Spleen (tissue), 11 donors: ENCODE results near the gene SH3BP4. TPM values are rescaled to one million over a fixed set of nuclear protein-coding genes. Genes with fewer than 3 reads are reported as not detected.
"Not testable (repeated sequence)": the region's sequence is repeated elsewhere in the genome, so short reads cannot be mapped to it uniquely, and the experiment has no call there.

ENCODE experiments used
- DNase-seq: peaks from one replicate; pipeline ENCODE4 v3.0.0-alpha.2; 2020
- H3K27ac ChIP-seq, 8 donors: fragments of 200-600 bp; sonication (generic) in 7 of 8; 1 replicate in 4 of 8; 2 replicates in 4 of 8; pipeline versions ENCODE4 v1.5.0 to v1.8.0; 2016 to 2021; ENCODE audit warnings: inconsistent platforms in 4 of 8, mild to moderate bottlenecking in 4 of 8, moderate library complexity in 1 of 8
- H3K27me3 ChIP-seq, 7 donors: fragments of 200-600 bp; sonication (generic) in 6 of 7; replicated peaks in 1 of 7; 1 replicate in 4 of 7; 2 replicates in 3 of 7; pipeline versions ENCODE4 v1.5.0 to v1.8.0; 2016 to 2021; ENCODE audit warnings: inconsistent platforms in 3 of 7, mild to moderate bottlenecking in 1 of 7
- H3K36me3 ChIP-seq, 6 donors: fragments of 200-600 bp; sonication (generic) in 5 of 6; 1 replicate in 4 of 6; 2 replicates in 2 of 6; pipeline versions ENCODE4 v1.5.0 to v1.8.0; 2016 to 2021; ENCODE audit warnings: inconsistent platforms in 2 of 6
- H3K4me1 ChIP-seq, 6 donors: fragments of 200-600 bp; sonication (generic) in 5 of 6; 1 replicate in 3 of 6; 2 replicates in 3 of 6; pipeline versions ENCODE4 v1.5.0 to v1.8.0; 2016 to 2021; ENCODE audit warnings: inconsistent platforms in 3 of 6
- H3K4me3 ChIP-seq, 8 donors: fragments of 200-600 bp; sonication (generic) in 7 of 8; 1 replicate in 4 of 8; 2 replicates in 4 of 8; pipeline versions ENCODE4 v1.5.0 to v1.8.0; 2016 to 2021; ENCODE audit warnings: inconsistent platforms in 4 of 8, mild to moderate bottlenecking in 4 of 8, moderate library complexity in 2 of 8
- H3K9me3 ChIP-seq, 8 donors: fragments of 200-600 bp; sonication (generic) in 7 of 8; 1 replicate in 4 of 8; 2 replicates in 4 of 8; pipeline versions ENCODE4 v1.5.0 to v1.8.0; 2016 to 2021; ENCODE audit warnings: inconsistent platforms in 4 of 8
- POLR2A ChIP-seq, 3 donors: fragments of 450-650 bp; IDR thresholded peaks; one replicate each; pipeline ENCODE4 v1.5.1; 2017; ENCODE audit warnings: antibody characterized with exemption in 3 of 3, mild to moderate bottlenecking in 1 of 3
- POLR2AphosphoS5 ChIP-seq, 3 donors: sonication (generic); formaldehyde crosslinking; IDR thresholded peaks; one replicate each; pipeline ENCODE4 v1.5.1; 2017; ENCODE audit warnings: antibody characterized with exemption in 3 of 3
- WGBS, 5 donors: extraction: QIAGEN DNeasy Blood & Tissue Kit in 3 of 5; methylation state at CpG; one replicate each; pipeline versions ENCODE4 v1.1.5 to v1.1.7; 2013 to 2018; 5-methylcytosine and 5-hydroxymethylcytosine counted together
- intact Hi-C: fragments of 100-400 bp; cut with DNase I; formaldehyde crosslinking; loops from one replicate; pipeline ENCODE4 v1.15.0; 2023; ENCODE audit warnings: low total_unique reads
- polyA plus RNA-seq, 3 donors: library from polyadenylated mRNA; stranded (reverse); fragments of 200-250 nt; gene quantifications; one replicate each; pipeline ENCODE4 v1.2.1, GENCODE V29; 2013
- total RNA-seq, 7 donors: library from RNA; depleted of rRNA in 3 of 7; stranded (reverse); fragments of >200 nt in 3 of 7; fragmentation: NEBNext Ultra II Directional in 4 of 7; extraction: Animal tissue kit (Norgen Biotek cat#: 25700) in 4 of 7; gene quantifications; one replicate each; pipeline versions ENCODE4 v1.1.0 to v1.2.1, GENCODE V29; 2016 to 2021
- TF ChIP-seq, protein P1 (sequence below), 11 experiments: fragments of 200-600 bp in 7 of 11; fragments of 450-650 bp in 4 of 11; sonication (generic) in 4 of 11; IDR thresholded peaks in 8 of 11; conservative IDR thresholded peaks in 3 of 11; 1 replicate in 7 of 11; 2 replicates in 4 of 11; pipeline versions ENCODE4 v1.4.0 to v1.8.0; 2016 to 2021; ENCODE audit warnings: antibody characterized with exemption in 11 of 11, inconsistent platforms in 4 of 11, mild to moderate bottlenecking in 1 of 11
- donor health status: healthy with polysubstance abuse.
- donor health status: DM: no; HTN: no; CAD: no; lungs with moderate emphysema.
- donor health status: DM: no; HTN: no; CAD: no.
- donor health status: Bipolar disorder and iron deficiency.
- donor health status: healthy.
- donor health status: DM: no; HTN: no; CAD: no.
- donor health status: DM: yes; HTN: yes; CAD: no.

SH3BP4 gene
- total and polyA plus RNA-seq, 10 donors = 2.3 to 21.0 (median 12.4) TPM

DNA sequence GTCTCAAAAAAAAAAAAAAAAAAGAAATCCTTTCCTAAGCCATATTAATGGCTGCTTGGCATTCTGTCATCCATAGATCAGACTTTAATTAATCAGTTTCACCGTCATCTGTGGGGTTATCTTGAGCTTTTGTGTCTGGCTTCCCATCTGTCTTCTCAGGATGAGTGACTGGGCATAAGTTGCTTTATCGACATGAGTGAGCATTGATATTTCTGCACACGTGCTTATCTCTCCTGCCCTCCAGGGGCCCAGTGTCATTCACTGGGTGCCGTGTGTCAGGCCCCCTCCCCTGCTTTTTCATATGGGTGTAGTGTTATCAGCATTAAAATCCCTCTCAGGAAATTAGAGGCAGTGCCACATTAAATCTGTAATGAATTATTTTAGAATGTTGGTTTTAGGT is 65.6 kb downstream of the SH3BP4 start:
- DNase-seq = no peak
- TF ChIP-seq POLR2A (IDR thresholded peaks at IDR 0.05) = no peak
- TF ChIP-seq, protein P1, sequence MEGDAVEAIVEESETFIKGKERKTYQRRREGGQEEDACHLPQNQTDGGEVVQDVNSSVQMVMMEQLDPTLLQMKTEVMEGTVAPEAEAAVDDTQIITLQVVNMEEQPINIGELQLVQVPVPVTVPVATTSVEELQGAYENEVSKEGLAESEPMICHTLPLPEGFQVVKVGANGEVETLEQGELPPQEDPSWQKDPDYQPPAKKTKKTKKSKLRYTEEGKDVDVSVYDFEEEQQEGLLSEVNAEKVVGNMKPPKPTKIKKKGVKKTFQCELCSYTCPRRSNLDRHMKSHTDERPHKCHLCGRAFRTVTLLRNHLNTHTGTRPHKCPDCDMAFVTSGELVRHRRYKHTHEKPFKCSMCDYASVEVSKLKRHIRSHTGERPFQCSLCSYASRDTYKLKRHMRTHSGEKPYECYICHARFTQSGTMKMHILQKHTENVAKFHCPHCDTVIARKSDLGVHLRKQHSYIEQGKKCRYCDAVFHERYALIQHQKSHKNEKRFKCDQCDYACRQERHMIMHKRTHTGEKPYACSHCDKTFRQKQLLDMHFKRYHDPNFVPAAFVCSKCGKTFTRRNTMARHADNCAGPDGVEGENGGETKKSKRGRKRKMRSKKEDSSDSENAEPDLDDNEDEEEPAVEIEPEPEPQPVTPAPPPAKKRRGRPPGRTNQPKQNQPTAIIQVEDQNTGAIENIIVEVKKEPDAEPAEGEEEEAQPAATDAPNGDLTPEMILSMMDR (IDR thresholded peaks at IDR 0.05 in 8 of 11, conservative IDR thresholded peaks at IDR 0.05 in 3 of 11) = no peak
- no peak for TF ChIP-seq POLR2AphosphoS5 (IDR thresholded peaks at IDR 0.05)
- H3K4me1 ChIP-seq = no peaks in the 10 kb centered on the region
- no peak overlapping the region for H3K27ac ChIP-seq
- peaks cover 0 to 13% (median 10%) of the 10 kb centered on the region in 8 donors for H3K9me3 ChIP-seq
- intact Hi-C loops = no loop called here
- no peaks in the 10 kb centered on the region for H3K27me3 ChIP-seq
- 47 to 71% (median 50%) methylated on average over 4 of the region's 4 CpGs for WGBS, 5 donors
- H3K36me3 ChIP-seq = no peaks in the 10 kb centered on the region
- no peak overlapping the region for H3K4me3 ChIP-seq

DNA sequence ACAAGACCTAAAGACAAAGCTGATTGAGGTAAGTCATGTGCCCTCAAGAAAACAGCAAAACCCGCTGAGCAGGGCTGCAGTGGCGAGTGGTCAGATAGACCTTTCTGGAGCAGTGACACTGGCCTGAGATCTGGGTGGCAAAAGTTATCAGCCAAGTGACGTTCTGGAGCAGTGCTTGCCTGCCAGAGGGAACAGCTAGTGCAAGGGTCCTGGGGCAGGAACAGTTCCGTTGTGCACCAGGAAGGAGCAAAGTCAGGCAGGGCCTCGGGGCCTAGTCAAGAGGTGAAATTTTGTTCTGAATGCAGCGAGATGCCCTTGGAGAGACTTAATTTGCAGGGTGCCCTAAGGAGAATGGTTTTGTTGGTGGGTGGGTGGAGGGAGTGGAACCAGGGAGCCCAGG is 67.0 kb downstream of the SH3BP4 start:
- no peaks in the 10 kb centered on the region for H3K4me1 ChIP-seq
- no peak overlapping the region for H3K27ac ChIP-seq
- no peak overlapping the region for H3K4me3 ChIP-seq
- H3K27me3 ChIP-seq = no peaks in the 10 kb centered on the region
- TF ChIP-seq, protein P1 (IDR thresholded peaks at IDR 0.05 in 8 of 11, conservative IDR thresholded peaks at IDR 0.05 in 3 of 11) = no peak
- TF ChIP-seq POLR2A (IDR thresholded peaks at IDR 0.05) (no peak), POLR2AphosphoS5 (IDR thresholded peaks at IDR 0.05) (no peak)
- WGBS, 5 donors = 88 to 98% (median 91%) methylated on average over 6 of the region's 6 CpGs
- no peaks in the 10 kb centered on the region for H3K36me3 ChIP-seq
- peaks cover 0 to 13% (median 10%) of the 10 kb centered on the region in 8 donors for H3K9me3 ChIP-seq
- no peak for DNase-seq
- intact Hi-C loops = no loop called here

DNA sequence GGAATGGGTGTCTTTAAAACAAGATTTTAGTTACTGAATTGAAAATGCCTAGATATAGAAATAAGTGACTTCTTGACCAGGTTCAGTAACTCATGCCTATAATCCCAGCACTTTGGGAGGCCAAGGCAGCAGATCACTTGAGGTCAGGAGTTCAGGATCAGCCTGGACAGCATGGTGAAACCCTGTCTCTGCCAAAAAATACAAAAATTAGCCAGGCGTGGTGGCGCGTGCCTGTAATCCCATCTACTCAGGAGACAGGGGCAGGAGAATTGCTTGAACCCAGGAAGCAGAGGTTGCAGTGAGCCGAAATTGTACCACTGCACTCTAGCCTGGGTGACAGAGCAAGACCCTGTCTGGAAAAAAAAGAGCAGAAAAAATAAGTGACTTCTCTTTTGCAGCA is 68.3 kb downstream of the SH3BP4 start:
- H3K9me3 ChIP-seq, DNase-seq, H3K4me1 ChIP-seq, H3K4me3 ChIP-seq, H3K27ac ChIP-seq, H3K36me3 ChIP-seq, intact Hi-C loops, H3K27me3 ChIP-seq: not testable (repeated sequence)
- 89 to 95% (median 95%) methylated on average over 4 of the region's 4 CpGs for WGBS, 5 donors

DNA sequence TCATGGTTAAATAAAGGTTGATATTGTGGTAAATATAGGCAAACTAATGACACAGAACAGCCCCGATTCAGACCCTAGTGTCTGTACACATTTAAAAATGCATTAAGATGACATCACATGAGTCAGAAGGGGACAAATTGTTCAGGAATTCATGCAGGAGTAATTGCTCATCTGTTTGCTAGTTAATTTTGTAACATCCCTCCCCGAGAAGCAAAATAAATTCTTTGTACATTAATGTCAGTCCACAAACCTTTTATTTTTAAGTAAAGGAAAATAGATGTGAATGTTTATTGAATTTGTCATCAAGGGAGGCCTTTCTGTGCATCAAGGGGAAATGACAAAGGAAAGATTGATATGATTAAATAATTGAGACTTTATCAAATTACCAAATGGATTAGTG is 69.9 kb downstream of the SH3BP4 start:
- TF ChIP-seq POLR2A (IDR thresholded peaks at IDR 0.05) = no peak
- no peak for TF ChIP-seq POLR2AphosphoS5 (IDR thresholded peaks at IDR 0.05)
- TF ChIP-seq, protein P1 (IDR thresholded peaks at IDR 0.05 in 8 of 11, conservative IDR thresholded peaks at IDR 0.05 in 3 of 11) = no peak
- H3K9me3 ChIP-seq = no peaks in the 10 kb centered on the region
- no peak overlapping the region for H3K4me3 ChIP-seq
- no peak overlapping the region for H3K27ac ChIP-seq
- 58 to 94% (median 74%) methylated on average over 2 of the region's 2 CpGs for WGBS, 5 donors
- intact Hi-C loops = no loop called here
- no peak for DNase-seq
- peaks cover 0 to 1% (median 0%) of the 10 kb centered on the region in 7 donors for H3K27me3 ChIP-seq
- no peaks in the 10 kb centered on the region for H3K4me1 ChIP-seq
- H3K36me3 ChIP-seq = no peaks in the 10 kb centered on the region
